GM12864 (cell line): ENCODE data around the gene CCDC40.
"Not testable (repeated sequence)": the region's sequence is repeated elsewhere in the genome, so short reads cannot be mapped to it uniquely, and the experiment has no call there.

Experiments
- DNase-seq: peaks from one replicate; pipeline ENCODE4 v3.0.0-alpha.2; 2011; ENCODE audit warnings: low read depth
- H3K4me3 ChIP-seq: 2 replicates; pipeline ENCODE4 v1.5.1; 2011; ENCODE audit warnings: mild to moderate bottlenecking, low read depth, low read length, control low read depth
- CTCF ChIP-seq: IDR thresholded peaks from 2 replicates; pipeline ENCODE4 v1.5.1; 2011; ENCODE audit warnings: low read depth, mild to moderate bottlenecking, moderate library complexity, low read length, control low read depth, inconsistent platforms; ENCODE audit errors: missing control alignments

The CCDC40 gene

GRCh38 chr17:80036715-80037477 lies 454 bp downstream of the CCDC40 start:
- peak overlapping the region; percentile 61 for H3K4me3 ChIP-seq
- no peak for TF ChIP-seq CTCF
- DNase-seq = no peak

GRCh38 chr17:80043963-80044362 lies 7.5 kb downstream of the CCDC40 start:
- DNase-seq = no peak
- H3K4me3 ChIP-seq = no peak overlapping the region
- TF ChIP-seq CTCF = no peak

- TF ChIP-seq CTCF = no peak
- no peak for DNase-seq
These were observed 9.3 kb downstream of the CCDC40 start for GRCh38 chr17:80045703-80046102.

GRCh38 chr17:80046709-80047108 lies 10.3 kb downstream of the CCDC40 start:
- not testable (repeated sequence) for DNase-seq, H3K4me3 ChIP-seq

More at GRCh38 chr17:80045703-80046102, 9.3 kb downstream of the CCDC40 start:
- no peak overlapping the region for H3K4me3 ChIP-seq

GRCh38 chr17:80047176-80047575 lies 10.7 kb downstream of the CCDC40 start:
- no peak for DNase-seq
- H3K4me3 ChIP-seq = no peak overlapping the region
- no peak for TF ChIP-seq CTCF

- TF ChIP-seq CTCF = no peak
- DNase-seq = no peak
- H3K4me3 ChIP-seq = no peak overlapping the region
These were observed 13.5 kb downstream of the CCDC40 start for GRCh38 chr17:80049986-80050385.

GRCh38 chr17:80050706-80051105 lies 14.3 kb downstream of the CCDC40 start:
- no peak overlapping the region for H3K4me3 ChIP-seq
- TF ChIP-seq CTCF = no peak
- DNase-seq = no peak
